Heart left ventricle (tissue), 16 donors: ENCODE results near the gene BLOC1S4. TPM values are rescaled to one million over a fixed set of nuclear protein-coding genes. Genes with fewer than 3 reads are reported as not detected.

Experiments used
- ATAC-seq, 4 donors: fragments of 200-7000 bp; cut with Tn5 transposase; one replicate each; pipeline ENCODE4 v1.9.1; 2020 to 2022; ENCODE audit warnings: moderate library complexity in 4 of 4, mild to moderate bottlenecking in 3 of 4, moderate number of reproducible peaks in 1 of 4
- DNase-seq, 5 donors: peaks; one replicate each; pipeline ENCODE4 v3.0.0-alpha.2; 2020
- H3K27ac ChIP-seq, 12 donors: fragments of 200-600 bp; sonication (generic) in 4 of 12; one replicate each; pipeline versions ENCODE4 v1.5.0 to v1.8.0; 2016 to 2022; ENCODE audit warnings: mild to moderate bottlenecking in 2 of 12
- H3K27me3 ChIP-seq, 9 donors: fragments of 200-600 bp; sonication (generic) in 2 of 9; one replicate each; pipeline versions ENCODE4 v1.5.1 to v1.8.0; 2016 to 2022; ENCODE audit warnings: mild to moderate bottlenecking in 3 of 9
- H3K36me3 ChIP-seq, 9 donors: fragments of 200-600 bp; sonication (generic) in 2 of 9; one replicate each; pipeline versions ENCODE4 v1.5.0 to v1.8.0; 2018 to 2022; ENCODE audit warnings: mild to moderate bottlenecking in 2 of 9
- H3K4me1 ChIP-seq, 12 donors: fragments of 200-600 bp; sonication (generic) in 4 of 12; one replicate each; pipeline versions ENCODE4 v1.5.0 to v1.8.0; 2016 to 2022; ENCODE audit warnings: mild to moderate bottlenecking in 3 of 12
- H3K4me3 ChIP-seq, 12 donors: fragments of 200-600 bp; sonication (generic) in 4 of 12; one replicate each; pipeline versions ENCODE4 v1.5.0 to v1.8.0; 2017 to 2022; ENCODE audit warnings: mild to moderate bottlenecking in 9 of 12, moderate library complexity in 4 of 12
- H3K9me3 ChIP-seq, 12 donors: fragments of 200-600 bp; sonication (generic) in 4 of 12; one replicate each; pipeline versions ENCODE4 v1.5.0 to v1.8.0; 2016 to 2022; ENCODE audit warnings: mild to moderate bottlenecking in 1 of 12
- CTCF ChIP-seq, 12 donors: fragments of 200-600 bp; sonication (generic) in 4 of 12; IDR thresholded peaks; one replicate each; pipeline versions ENCODE4 v1.5.0 to v1.8.0; 2018 to 2022; ENCODE audit warnings: antibody characterized with exemption in 12 of 12, mild to moderate bottlenecking in 5 of 12
- POLR2A ChIP-seq, 2 donors: fragments of 450-650 bp; IDR thresholded peaks; one replicate each; pipeline ENCODE4 v1.6.1; 2017; ENCODE audit warnings: antibody characterized with exemption in 2 of 2, mild to moderate bottlenecking in 2 of 2, moderate library complexity in 2 of 2
- WGBS, 4 donors: extraction: QIAGEN DNeasy Blood & Tissue Kit in 2 of 4; methylation state at CpG; one replicate each; pipeline versions ENCODE4 v1.1.5 to v1.1.7; 2013 to 2018; 5-methylcytosine and 5-hydroxymethylcytosine counted together
- intact Hi-C, 10 donors: fragments of 100-400 bp; cut with DNase I; formaldehyde crosslinking; loops; one replicate each; pipeline versions ENCODE4 v1.11.1 to v1.14.2; 2022
- polyA plus RNA-seq, 2 donors: library from polyadenylated mRNA; stranded (reverse); fragments of 200-250 nt; gene quantifications; one replicate each; pipeline ENCODE4 v1.2.3, GENCODE V29; 2013
- total RNA-seq, 9 donors: library from RNA; depleted of rRNA in 2 of 9; stranded (reverse); fragments of >200 nt in 2 of 9; fragmentation: NEBNext Ultra II Directional in 3 of 9; extraction: Animal tissue kit (Norgen Biotek cat#: 25700) in 3 of 9; gene quantifications; one replicate each; pipeline versions ENCODE4 v1.1.0 to v1.2.4, GENCODE V29; 2016 to 2023
- donor health status: ischemic (EF 13 %, LVEDD 7.1; RV severe dilation, severe dysfunction).
- donor health status: healthy with polysubstance abuse.
- donor health status: DM: no; HTN: yes; CAD: no.
- donor health status: DM: no; HTN: no; CAD: no.
- donor health status: ischemic (EF 25% LVEDD 6.9; RV normal size, moderate dysfunction).
- donor health status: ischemic (EF 25% LVEDD 5.7; RV mildly dilated, moderate dysfunction).
- donor health status: healthy.
- donor health status: DM: yes; HTN: yes; CAD: no.
- donor health status: ischemic (EF 35%, LVEDD 5.7; RV mildly dilated, moderate dysfunction).
- donor health status: nonischemic (EF 11% LVEDD 7.7; RV severe dilation, severe dysfunction).
- donor health status: DM: yes; HTN: yes; CAD: no.
- donor health status: PGD.
- donor health status: ischemic (EF 29% LVEDD 5.4; RV normal size, mild dysfunction).
- donor health status: nonischemic (EF 23%, LVEDD 6.1; RV moderate dilation, normal function).

The BLOC1S4 gene
- total and polyA plus RNA-seq, 11 donors: 4.4 to 14.1 (median 7.3) TPM

- Histone ChIP-seq H3K27ac (peak overlapping the region; percentile 38 to 89 (median 84)), H3K4me1 (peaks cover 3 to 41% (median 30%) of the 10 kb centered on the region in 12 donors), H3K9me3 (no peaks in the 10 kb centered on the region), H3K36me3 (peaks cover 0 to 17% (median 8%) of the 10 kb centered on the region in 9 donors), H3K27me3 (no peaks in the 10 kb centered on the region), H3K4me3 (peak overlapping the region; percentile 47 to 96 (median 74))
- intact Hi-C loops: loop anchor here in 2 of 10 donors (1.0 to 5.0 kb wide), 2 partner anchors 33 to 36 kb away; partner anchors contain the start of gene MRFAP1L1 (in 1 of the 2)
- DNase-seq (no peak), ATAC-seq (peak in 1 of 4 donors; percentile 27)
- TF ChIP-seq POLR2A (IDR thresholded peaks at IDR 0.05): no peak
- peak in 6 of 12 donors; percentile 10 to 34 (median 26) for TF ChIP-seq CTCF (IDR thresholded peaks at IDR 0.05)
- WGBS, 4 donors: 5 to 8% (median 7%) methylated on average over 40 of the region's 40 CpGs
These were observed 41.3 kb upstream of the BLOC1S4 start for GRCh38 chr4:6674500-6675149.

GRCh38 chr4:6676722-6677558, 39.0 kb upstream of the BLOC1S4 start:
- peaks cover 3 to 41% (median 30%) of the 10 kb centered on the region in 12 donors for H3K4me1 ChIP-seq
- intact Hi-C loops: no loop called here
- no peak for DNase-seq

GRCh38 chr4:6680372-6681034, 35.5 kb upstream of the BLOC1S4 start:
- no peaks in the 10 kb centered on the region for H3K27me3 ChIP-seq
- no peak overlapping the region for H3K4me3 ChIP-seq
- intact Hi-C loops: no loop called here
- DNase-seq (no peak), ATAC-seq (no peak)
- no peaks in the 10 kb centered on the region for H3K9me3 ChIP-seq
- no peak for TF ChIP-seq POLR2A (IDR thresholded peaks at IDR 0.05)
- WGBS, 4 donors: 79 to 87% (median 85%) methylated on average over 9 to 10 of the region's 10 CpGs
- H3K4me1 ChIP-seq: peaks cover 0 to 23% (median 20%) of the 10 kb centered on the region in 12 donors
- H3K27ac ChIP-seq: no peak overlapping the region
- peaks cover 0 to 13% (median 7%) of the 10 kb centered on the region in 9 donors for H3K36me3 ChIP-seq

More at GRCh38 chr4:6676722-6677558, 39.0 kb upstream of the BLOC1S4 start:
- Histone ChIP-seq H3K27me3 (no peaks in the 10 kb centered on the region), H3K36me3 (peaks cover 0 to 13% (median 8%) of the 10 kb centered on the region in 9 donors), H3K9me3 (no peaks in the 10 kb centered on the region), H3K4me3 (no peak overlapping the region), H3K27ac (peak overlapping the region in 1 of 12 donors; percentile 19)
- no peak for ATAC-seq
- 79 to 83% (median 82%) methylated on average over 21 of the region's 21 CpGs for WGBS, 4 donors
- TF ChIP-seq CTCF (IDR thresholded peaks at IDR 0.05) (no peak), POLR2A (IDR thresholded peaks at IDR 0.05) (no peak)

GRCh38 chr4:6681191-6681590, 34.8 kb upstream of the BLOC1S4 start:
- Histone ChIP-seq H3K4me3 (no peak overlapping the region), H3K4me1 (peaks cover 0 to 16% (median 13%) of the 10 kb centered on the region in 12 donors), H3K9me3 (no peaks in the 10 kb centered on the region), H3K27ac (no peak overlapping the region), H3K27me3 (no peaks in the 10 kb centered on the region), H3K36me3 (peaks cover 0 to 6% (median 0%) of the 10 kb centered on the region in 9 donors)
- no peak for DNase-seq
- ATAC-seq: peak in 1 of 4 donors; percentile 18
- WGBS, 4 donors: 83 to 91% (median 89%) methylated on average over 8 to 9 of the region's 9 CpGs
- intact Hi-C loops: no loop called here
- no peak for TF ChIP-seq POLR2A (IDR thresholded peaks at IDR 0.05)
- peak in 1 of 12 donors; percentile 4 for TF ChIP-seq CTCF (IDR thresholded peaks at IDR 0.05)
